ENCODE measurements around the gene KIFAP3.
"Not testable (repeated sequence)": the region's sequence is repeated elsewhere in the genome, so short reads cannot be mapped to it uniquely, and the experiment has no call there.

The KIFAP3 gene

GRCh38 chr1:169884634-169885033, 189.9 kb downstream of the KIFAP3 start:
- DNase-seq: no peak

- no peak for DNase-seq
These were observed 192.4 kb downstream of the KIFAP3 start for GRCh38 chr1:169882039-169882511.

DNA sequence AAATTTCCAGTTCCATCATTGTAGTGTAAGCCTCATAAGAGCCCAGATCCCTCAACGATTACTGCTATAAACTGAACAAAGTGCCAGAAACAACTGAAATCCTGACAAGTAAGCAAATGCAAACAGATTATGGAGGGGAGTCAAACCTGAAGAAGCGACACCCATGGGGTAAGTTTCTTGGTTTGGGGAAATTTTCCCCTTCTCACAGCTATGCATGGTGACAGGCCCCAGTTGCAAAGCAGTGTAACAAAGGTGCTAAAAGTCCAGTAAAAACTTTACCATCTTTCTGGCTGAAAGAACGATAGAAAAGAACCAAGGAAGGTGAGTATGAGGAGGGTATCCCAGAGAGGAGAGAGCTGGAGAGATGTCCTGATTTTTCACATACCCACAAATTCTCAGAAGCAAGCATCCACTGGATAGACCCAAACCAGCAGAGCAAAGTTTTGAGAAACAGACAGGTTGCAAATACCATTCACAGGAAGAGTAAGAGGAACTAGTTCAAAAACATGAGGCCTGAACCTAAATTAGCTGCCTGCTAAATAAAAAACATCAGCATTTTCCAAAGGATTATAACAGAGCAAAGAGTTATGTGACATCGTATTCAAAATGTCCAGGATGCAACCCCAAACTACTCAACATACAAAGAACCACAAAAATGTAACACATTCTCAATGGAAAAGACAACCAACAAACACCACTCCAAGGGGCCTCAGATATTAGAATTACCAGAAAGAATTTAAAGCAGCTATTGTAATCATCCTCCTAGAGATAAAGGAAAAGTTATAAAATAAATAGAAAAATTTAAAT, 195.3 kb downstream of the KIFAP3 start:
- no peak for DNase-seq

- no peak for DNase-seq
These were observed 196.0 kb downstream of the KIFAP3 start for GRCh38 chr1:169878498-169878897.

GRCh38 chr1:169877800-169878491, 196.5 kb downstream of the KIFAP3 start:
- DNase-seq: no peak

DNA sequence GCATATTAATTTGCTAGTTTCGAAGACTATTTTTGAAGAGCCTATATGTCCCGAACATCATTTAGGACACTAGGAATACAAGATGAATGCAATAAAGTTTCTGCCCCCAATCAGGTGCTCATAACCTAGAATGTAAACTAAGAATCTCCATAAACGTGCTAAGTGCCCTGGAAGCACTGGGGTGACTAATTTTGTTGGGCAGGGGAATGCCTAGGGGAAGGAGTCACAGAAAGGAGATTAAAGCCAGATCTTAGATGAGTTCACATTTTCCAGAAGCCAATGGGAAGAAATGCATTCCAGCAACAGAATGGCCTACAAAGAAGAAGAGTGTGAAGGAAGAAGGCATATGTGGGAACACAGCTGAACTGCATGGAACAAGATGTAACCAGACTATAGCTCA, 200.3 kb downstream of the KIFAP3 start:
- DNase-seq: no peak

GRCh38 chr1:169873582-169874199, 200.8 kb downstream of the KIFAP3 start:
- DNase-seq: no peak

GRCh38 chr1:169872906-169873305, 201.6 kb downstream of the KIFAP3 start:
- no peak for DNase-seq

DNA sequence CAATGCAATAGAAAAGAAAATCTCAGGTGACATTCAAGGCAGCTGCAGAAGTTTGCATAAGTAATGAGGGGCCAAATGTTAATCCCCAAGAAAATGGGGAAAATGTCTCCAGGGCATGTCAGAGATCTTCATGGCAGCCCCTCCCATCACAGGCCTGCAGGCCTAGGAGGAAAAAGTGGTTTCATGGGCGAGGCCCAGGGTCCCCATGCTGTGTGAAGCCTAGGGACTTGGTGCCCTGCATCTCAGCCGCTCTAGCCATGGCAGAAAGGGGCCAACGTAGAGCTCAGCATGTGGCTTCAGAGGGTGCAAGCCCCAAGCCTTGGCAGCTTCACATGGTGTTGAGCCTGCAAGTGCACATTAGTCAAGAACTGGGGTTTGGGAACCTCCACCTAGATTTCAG, 202.5 kb downstream of the KIFAP3 start:
- not testable (repeated sequence) for DNase-seq
